Measurements from ENCODE around the gene ST3GAL3.

- TF ChIP-seq CTCF (conservative IDR thresholded peaks at IDR 0.05) (no peak), EZH2 (IDR thresholded peaks at IDR 0.05; ENCODE audit: low read depth) (no peak)
Measured at GRCh38 chr1:43879996-43880395, 172.7 kb downstream of the ST3GAL3 start.

Measured in PC-9 (cell line).